Embryonic facial prominence (tissue), 1 donor: ENCODE data around the gene CBX7.
"Not testable (repeated sequence)": the region's sequence is repeated elsewhere in the genome, so short reads cannot be mapped to it uniquely, and the experiment has no call there.

Source experiments
- DNase-seq: peaks from one replicate; pipeline ENCODE4 v3.0.0-alpha.2; 2016; ENCODE audit errors: extremely low spot score

Gene CBX7

DNA sequence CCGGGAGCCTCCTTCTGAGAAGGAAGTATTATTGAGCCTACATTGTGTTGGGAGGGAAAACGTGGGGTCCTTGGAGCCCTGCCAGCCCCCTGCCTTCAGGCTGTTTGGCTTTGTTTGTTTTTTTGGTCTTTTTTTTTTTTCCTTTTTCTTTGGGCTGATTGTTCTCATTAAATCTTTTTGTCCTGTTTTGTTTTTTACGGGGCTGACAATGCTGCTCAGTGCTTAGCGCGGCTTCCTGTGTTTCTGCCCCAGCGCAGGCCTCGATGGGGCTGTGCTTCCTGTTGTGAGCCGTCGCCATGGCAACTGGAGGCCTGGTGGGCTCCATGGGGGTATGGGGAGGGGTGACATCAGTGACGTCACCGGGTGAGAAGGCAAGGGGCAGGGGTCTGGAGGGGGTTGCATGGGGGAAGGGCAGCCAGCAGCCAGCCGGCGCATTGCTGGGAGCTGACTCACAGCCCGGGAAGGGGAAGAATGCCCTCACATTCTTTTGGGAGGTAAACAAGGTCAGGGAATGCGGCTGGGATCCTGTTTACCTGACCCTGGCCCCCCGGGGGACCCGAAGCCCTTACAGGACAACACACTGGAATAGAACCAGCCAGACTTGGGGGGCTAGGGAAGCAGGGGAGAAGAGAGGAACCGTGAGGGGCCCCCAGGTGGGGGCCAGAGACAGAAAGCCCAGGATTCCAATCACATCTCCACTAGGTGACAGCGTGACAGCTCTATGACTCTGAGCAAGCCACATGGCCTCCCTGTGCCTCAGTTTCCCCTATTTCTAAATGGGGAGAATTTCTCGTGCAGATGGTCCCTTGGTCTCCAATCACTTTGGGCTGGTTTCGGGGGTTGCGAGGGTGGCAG is 22.2 kb upstream of the CBX7 start:
- peak; percentile 81 for DNase-seq

DNA sequence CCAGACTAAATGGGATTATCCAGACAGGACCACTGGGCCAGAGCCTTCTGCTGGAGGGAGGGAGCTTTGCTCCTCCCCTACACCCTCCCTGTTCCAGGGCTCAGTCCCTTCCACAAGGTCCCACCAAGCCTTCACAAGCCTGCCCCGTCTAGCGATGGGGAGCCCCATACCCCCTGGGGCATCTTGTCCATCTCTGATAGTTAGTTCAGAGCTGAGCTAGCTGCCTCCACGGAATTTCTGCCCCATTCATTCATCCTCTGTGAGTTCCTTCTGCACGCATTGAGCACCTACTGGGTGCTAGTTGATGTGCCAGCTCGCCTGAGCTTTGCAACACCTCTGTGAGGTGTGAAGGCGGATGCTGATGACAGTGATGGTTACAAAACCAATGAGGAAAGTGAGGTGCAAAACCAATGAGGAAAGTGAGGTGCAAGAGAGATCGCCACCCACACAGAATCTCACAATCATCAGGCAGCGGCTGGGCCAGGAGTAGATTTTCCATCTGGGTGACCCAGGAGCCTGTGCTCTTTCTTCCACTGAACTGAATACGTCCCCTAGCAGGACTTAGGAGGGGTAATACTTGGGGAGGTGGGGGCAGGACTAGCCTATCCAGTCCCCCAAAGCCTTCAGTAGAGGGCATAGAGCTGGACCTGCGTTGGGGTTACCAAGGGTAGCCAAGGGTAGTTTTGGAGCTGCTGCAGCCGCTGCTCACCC is 21.5 kb upstream of the CBX7 start:
- DNase-seq: no peak

DNA sequence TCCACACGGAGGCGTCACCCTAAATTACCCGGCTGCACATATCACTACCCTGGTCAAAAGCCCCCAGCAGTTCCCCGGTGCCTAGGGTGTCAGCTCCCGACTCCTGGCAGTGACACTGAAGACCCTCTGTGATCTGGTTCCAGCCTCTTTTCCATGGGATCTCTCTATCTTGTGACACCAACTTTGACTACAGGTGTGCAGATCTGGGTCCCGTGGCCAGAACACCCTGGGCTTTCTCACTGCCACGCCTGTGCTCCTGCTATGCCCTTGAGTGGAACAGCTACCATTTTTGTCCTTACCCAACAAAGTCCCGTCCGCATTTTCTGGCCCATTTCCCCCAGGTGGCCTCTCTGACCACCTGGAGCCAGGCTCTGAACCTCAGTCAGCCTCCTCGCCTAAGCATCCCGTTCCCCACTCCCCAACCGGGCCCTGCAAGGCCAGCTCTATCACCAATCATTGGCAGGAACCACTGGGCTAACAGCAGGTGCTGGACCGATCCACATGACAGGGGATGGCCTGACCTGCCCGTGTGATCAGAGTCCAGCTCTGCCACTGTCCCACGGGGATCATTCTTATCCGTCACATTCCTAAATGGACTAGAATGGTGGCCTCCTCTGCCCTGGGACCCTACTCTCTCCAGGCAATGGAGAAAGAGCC is 20.7 kb upstream of the CBX7 start:
- DNase-seq: no peak

DNA sequence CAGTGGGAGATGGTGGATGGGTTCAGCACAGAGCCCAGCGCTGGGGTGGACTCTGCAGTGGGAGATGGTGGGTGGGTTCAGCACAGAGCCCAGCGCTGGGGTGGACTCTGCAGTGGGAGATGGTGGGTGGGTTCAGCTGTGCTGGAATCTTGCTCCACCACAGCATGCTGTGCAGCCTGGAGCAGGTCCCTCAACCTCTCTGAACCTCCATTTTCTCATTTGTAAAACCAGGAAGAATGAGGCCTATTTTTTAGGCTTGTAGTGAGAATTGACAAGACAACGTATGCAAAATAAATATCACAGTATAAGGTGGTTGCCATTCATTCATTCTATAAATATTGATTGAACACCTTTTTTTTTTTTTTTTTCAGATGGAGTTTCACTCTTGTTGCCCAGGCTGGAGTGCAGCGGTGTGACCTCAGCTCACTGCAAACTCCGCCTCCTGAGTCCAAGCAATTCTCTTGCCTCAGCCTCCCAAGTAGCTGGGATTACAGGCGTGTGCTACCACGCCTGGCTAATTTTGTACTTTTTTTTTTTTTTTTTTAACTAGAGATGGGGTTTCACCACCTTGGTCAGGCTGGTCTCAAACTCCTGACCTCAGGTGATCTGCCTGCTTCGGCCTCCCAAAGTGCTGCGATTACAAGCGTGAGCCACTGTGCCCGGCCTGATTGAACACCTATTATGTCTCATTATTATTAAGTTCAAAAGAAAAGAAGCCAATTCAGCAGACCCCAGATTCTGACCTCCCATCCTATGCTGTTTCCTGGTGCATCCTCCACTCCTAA is 20.0 kb upstream of the CBX7 start:
- DNase-seq: not testable (repeated sequence)

DNA sequence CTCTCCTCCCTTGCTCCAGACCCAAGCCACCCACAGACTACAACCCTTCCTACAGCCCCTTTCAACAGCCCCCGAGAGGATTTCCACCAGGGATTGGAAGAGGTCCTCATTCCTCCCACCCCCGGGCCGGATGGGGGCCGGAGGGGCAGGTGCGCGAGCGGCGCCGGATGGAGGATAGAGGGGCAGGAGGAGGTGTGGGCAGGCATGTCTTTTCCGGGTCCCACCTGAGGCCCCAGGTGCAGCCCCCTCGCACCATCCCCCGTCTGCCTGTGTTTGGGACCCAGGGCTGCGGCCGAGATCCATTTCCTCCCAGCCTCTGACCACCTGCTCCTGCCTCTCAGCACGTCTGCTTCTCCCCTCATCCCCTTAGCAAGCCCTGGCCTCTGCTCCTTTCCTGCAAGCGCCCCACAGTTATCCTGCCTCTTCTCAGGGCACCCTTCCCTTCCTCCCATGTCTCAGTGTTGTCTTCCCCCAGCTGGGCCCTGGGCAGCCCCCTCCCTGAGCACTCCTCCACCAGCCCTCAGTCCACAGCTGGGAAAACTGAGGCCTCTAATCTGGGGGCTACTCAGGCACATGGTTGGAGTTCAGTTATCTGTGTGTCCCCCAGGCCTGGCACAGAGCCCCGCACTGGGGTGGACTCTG is 19.3 kb upstream of the CBX7 start:
- no peak for DNase-seq

DNA sequence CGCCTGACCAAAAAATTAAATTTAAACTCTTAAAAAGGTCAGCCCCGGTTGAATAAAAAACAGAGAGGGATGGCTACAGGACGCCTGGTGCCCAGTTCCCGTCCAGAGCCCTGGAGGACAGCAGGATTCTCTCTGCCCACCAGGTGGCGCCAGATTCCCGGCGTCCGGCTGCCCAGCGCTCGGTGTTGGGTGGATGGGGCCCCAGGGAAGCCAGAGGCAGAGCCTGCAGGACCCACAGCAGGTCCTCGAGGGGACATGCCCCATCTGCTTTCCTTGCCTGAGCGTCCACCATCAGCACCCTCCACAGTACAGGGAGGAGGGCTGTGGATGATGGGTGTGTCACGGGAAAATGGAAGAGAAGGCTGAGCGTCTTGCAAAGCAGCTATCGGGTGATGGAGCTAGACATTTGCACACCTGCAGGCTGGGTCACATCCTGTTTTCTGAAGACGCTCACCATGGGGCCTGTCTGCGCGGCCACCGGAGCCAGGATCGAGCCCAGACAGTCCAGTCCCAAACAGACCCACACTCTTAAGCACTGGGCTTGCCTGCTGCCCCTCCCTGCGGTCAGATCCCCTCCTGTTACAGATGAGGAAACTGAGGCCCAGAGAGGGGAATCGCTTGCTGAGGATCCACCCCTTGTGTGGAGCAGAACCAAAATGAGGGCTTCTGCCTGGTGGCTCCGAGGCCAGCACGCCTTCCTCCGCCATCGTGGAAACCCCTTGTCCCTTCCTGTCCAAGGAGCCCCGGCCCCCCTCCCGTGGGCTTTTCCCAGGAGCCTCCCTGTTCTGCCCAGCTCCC is 18.5 kb upstream of the CBX7 start:
- DNase-seq: peak; percentile 54

DNA sequence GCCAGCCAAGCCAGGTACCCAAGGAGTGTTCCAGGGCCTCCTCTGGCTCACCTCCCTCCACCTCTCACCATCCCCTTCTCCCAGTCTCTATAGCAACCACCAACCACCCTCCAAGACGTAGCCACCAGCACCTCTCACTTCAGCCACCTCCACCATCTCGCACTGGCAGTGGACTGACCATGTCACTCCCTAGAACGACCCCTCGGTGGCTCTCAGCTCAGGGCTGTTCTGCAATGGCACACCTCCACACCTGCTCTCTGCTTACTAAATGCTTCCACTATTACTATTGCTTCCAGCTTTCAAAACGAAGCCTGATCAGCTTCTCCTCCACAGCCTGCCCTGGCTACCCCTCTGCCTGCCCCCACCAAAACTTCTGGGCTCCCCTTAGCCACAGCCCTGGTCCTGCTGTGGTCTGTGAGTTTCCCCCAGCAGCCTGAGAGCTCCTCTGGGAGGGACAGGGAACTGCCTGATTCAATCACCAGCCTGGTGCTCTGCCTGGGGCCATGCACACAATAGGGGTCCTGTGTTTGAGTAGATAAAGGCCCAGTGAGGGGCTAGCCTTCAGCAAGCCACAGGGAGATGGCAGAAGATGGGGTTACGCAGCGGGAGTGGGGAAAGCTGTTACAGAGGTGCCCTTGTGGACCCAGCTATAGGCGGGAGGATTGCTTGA is 17.5 kb upstream of the CBX7 start:
- no peak for DNase-seq

DNA sequence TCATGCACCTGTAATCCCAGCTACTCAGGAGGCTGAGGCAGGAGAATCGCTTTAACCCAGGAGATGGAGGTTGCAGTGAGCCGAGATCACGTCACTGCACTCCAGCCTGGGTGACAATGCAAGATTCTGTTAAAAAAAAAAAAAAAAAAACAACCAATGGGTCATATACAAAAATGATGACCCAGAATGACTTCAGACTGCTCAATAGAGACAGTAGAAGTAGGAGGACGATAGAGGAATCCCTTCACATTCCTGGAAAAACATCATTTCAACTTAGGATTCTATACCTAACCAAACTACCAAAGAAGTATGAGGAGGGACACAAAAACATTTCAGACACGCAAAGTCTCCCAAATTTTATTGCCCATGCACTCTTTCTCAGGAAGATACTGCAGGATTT is 14.1 kb upstream of the CBX7 start:
- DNase-seq: no peak

DNA sequence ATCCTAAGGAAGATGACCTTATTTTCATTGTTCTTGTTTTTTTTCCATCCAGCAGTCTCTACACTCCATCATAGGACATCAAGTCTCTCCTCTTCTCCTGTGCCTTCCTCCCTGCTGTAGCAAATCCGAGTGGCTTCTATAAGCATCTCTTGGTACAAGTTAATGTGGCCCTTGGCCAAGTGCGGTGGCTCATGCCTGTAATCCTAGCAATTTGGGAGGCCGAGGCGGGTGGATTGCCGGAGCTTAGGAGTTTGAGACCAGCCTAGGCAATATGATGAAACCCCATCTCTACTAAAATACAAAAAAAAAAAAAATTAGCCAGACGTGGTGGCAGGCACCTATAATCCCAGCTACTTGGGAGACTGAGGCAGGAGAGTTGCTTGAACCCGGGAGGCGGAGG is 3.6 kb upstream of the CBX7 start:
- not testable (repeated sequence) for DNase-seq

DNA sequence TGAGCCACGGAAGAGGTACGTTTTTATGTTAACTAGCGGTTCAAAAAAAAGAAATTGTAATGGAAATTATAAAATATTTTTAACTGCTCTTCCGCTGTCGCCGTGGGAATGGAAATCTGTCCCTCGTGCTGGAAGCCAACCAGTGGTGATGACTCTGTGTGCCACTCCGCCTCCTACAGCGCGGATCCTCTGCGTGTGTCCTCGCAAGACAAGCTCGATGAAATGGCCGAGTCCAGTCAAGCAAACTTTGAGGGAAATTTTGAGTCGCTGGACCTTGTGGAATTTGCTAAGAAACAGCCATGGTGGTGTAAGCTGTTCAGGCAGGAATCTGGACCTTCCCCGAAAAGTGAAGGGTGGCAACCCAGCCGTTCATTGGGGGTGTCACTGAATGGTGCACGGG is 2.9 kb upstream of the CBX7 start:
- no peak for DNase-seq

DNA sequence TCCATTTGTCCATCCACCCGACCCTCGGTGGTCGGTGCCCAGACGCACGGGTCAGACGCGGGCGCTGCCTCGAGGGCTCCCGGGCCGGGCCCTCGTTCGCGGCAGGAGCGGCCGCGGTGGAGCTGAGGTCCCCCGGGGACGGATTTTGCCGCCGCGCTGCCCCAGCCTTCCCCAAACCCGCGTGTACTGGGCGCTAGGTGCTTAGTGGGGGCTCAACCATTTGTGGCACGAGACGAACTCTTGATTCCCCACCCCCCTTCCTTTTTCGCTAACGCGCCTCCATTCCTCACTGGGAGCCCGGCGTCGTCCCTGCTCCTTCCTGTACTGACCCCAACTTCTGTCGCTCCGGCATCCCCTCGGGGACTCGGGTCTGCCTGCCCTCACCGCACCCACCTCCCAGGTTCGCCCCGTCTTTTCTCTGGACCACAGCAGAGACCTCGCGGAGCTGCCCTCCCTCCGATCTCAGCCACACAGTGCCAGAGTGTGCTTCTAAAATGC is 789 bp upstream of the CBX7 start:
- no peak for DNase-seq

DNA sequence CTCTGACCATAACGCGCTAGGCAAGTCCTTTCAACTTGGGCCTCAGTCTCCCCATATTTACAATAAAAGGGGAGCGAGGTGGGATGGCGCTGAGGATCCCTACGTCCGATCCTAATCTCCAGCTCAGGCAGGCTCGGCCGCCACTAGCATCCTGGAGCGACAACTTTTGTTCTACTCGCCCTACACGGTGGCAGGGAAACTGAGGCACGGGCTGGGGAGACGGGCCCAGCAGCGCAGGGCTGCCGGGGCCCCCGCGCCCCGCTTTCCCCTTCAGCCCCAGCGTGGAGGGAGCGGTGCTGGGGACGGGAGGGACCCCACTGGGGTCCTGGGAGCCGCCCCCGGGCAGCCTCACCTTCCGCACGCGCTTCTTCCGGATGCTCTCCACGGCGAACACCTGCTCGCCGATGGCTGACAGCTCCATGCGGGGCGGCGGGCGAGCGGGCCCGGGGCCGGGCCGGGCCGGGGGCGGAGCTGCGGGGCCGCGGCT is 413 bp downstream of the CBX7 start:
- no peak for DNase-seq

DNA sequence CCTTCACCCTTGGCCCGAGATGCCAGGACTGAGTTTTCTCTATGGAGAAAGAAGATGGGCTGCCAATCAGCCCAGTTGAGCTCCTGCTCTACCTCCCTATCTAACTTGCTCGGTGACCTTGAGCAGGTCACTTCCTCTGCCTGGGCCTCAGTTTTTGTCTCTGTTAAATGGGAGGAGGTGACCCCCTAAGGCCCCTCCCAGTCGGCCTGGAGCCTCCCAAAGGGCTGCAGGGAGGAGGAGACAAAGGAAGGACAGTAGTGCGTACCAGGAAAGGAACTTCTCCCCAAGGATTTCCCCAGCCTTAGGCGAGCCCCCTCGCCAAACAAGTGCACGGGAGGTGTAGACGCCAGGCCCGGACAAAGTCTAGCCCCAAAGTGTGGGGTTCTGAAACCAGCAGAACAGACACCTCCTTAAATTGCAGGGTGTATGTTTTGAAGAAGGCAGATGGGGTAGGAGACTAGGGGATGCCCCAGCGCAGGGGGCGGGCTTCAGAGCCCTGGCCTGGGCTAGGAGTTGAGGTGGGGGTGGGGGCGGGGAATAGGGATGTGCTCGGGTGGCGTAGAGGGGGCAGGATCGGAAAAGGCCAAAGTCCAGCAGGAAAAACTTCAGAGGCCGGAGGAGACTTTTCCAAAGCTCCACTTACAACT is 1.0 kb downstream of the CBX7 start:
- no peak for DNase-seq

DNA sequence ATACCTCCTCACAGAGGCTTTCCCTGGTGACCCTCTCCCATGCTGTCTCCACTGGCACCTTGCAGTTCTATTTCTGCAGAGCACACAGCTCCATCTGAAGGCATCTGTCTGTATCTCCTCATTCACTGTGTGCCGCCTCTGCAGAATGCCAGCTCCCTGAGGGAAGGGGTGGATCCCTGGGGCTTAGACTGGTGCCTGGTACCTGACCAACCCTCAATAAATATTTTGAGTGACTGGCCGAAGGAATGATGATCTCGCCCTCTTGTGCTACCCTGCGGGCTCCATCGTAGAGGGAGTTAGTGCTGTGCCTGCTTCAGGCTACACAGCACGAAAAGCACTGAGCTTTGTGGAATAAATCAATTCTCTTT is 1.6 kb downstream of the CBX7 start:
- no peak for DNase-seq

DNA sequence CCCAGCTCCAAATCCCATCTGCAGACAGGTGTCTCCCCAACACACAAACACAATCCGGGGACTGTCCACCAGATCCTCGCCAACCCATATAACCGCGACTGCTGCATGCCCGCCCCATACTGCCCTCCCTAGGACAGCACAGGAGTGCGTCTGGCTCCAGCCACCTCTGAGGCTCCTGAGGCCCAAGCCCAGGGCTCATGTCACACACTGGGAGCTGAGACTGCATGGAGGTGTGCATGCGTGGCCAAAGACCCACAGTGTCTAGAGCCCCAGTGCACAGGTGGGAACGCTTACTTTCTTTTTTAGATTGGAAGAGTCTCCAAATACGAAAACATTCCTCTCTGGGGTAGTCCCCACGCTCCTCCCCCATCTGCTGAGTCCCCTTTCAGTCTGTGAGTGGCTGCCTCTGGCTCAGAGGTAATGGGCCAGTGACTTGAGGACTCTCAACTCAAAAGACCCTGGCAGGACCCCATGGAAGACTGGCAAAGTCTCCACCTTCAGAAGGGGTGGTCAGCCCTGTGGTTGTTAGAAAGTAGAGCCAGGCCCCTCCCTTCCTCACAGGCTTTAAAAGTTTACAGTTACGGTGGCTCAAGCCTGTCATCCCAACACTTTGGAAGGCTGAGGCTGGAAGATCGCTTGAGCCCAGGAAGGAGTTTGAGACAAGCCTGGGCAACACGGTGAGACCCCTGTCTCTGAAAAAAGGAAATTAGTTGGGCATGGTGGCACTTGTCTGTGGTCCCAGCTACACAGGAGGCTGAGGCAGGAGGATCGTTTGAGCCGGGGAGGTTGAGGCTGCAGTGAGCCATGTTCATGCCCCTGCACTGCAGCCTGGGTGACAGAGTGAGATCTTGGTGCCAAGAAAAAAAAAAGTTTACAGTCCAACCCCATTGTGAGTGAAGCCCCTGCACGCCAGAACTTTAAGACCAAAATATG is 2.3 kb downstream of the CBX7 start:
- DNase-seq: no peak

DNA sequence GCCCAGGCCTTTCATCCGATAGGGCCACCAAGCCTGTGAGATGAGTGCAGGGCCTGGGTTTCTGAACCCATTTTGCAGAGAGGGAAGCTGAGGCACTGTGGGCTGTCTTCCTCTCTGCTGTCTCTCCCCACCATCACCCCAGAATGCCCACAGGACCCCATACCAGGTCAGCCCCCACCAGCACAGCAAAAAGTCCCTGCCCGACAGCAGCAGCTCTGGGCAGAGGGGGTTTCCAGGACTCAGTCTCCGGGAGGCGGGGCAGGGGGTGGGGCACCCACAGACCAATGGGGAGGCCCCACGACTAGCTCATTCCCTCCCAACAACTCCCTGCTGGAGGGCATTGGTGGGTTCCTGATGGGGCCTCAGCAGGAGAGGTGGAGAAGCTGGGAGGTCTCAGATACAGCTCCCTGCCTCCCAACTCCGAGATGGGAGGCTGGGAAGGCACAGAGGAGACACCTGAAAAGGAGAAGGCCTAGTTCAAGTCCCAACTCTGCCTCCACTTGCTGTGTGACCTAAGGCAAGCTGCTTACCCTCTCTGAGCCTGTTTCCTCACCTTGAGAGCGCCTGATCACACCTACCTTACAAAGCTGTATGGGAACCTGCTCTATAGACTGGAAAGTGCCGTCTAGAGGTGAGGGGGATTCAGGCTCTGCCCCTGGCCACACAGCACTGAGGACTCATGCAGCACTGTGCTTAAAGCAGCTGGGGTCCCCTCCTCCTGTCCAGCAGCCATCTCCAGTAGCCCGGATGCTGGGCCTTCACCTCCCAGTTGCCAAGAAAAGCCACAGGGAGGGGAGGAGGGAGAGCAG is 3.5 kb downstream of the CBX7 start:
- DNase-seq: no peak

DNA sequence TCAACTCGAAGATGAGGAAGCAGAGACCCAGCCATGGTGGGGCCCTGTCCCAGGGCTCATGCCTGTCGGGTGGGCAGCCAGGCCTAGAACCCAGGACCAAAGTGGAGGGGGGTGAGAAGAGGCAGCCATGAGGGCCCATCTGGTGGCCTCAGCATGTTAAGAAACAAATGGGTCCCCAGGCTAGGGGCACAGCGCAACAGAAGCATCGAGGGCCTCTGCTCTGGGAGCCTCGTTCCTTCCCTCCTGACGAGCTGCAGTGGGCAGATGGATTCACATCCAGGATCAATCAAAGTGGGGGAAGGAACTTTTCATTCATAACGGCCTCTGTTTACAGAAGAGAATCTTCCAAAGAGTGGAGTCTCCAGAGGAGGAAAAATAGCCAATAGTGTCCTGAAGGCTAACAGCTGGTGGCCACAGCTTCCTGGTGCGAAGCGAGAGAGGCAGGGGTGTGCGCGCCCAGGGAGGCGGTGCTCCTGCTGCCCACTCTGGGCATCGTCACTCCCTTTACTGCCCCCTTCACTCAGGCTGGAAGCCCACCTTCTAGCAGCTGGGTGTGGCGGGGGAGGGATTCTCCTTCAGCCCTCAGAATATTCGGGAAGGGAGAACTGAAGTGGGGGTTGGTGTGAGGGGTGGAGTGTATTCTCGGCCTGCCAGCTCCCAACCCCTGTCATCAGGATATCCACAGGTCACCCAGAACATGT is 4.3 kb downstream of the CBX7 start:
- DNase-seq: no peak
